K562 (cell line): ENCODE data around the gene ZNF528. TPM values are rescaled to one million over a fixed set of nuclear protein-coding genes. Genes with fewer than 3 reads are reported as not detected.
A peak's percentile ranks its signal among the peaks of the same experiment; 100 is the strongest.

Experiments
- ATAC-seq: fragments of 200-7000 bp; cut with Tn5 transposase; 3 replicates; pipeline ENCODE4 v1.9.1; 2020; ENCODE audit warnings: moderate library complexity
- BruUV-seq: library from RNA; stranded (reverse); fragments of 400-500 nt; replicated peaks from 2 replicates; lab custom pipeline; 2021; lab: Mats Ljungman, UMichigan
- CTCF ChIA-PET: fragments of 300-600 bp; formaldehyde crosslinking; extraction: SDS; loops from one replicate; lab custom pipeline; 2021; ENCODE audit warnings: low intra/inter-chr PET ratio; lab: Yijun Ruan, JAX
- POLR2A ChIA-PET: fragments of 300-600, 350-650 bp; sonication (Branson Sonifier 250); formaldehyde crosslinking; extraction: SDS; loops from one replicate; lab custom pipeline; 2021; ENCODE audit warnings: antibody characterized with exemption, inconsistent platforms; lab: Yijun Ruan, JAX
- DNase-seq, 4 experiments: peaks; one replicate each; pipeline versions ENCODE4 v3.0.0 to v3.0.0-alpha.2; 2011 to 2018; ENCODE audit warnings: low spot score in 3 of 4, mixed read lengths in 3 of 4; ENCODE audit errors: extremely low read depth in 1 of 4
- FAIRE-seq: peaks from 2 replicates; lab custom pipeline; 2011; peaks lifted over from hg19 to GRCh38; lab: Jason Lieb, UNC
- H2AFZ ChIP-seq: 2 replicates; pipeline ENCODE4 v1.6.0; 2011; ENCODE audit warnings: low read depth, low read length, control low read depth, inconsistent platforms
- H3K27ac ChIP-seq: fragments of 200-600 bp; 3 replicates; pipeline ENCODE4 v1.8.0; 2011; ENCODE audit warnings: low read depth, mild to moderate bottlenecking, control low read depth, inconsistent platforms, low read length, moderate library complexity, mixed read lengths; ENCODE audit errors: extremely low read depth
- H3K27me3 ChIP-seq, 2 experiments: fragments of 300-600 bp in 1 of 2; 2 replicates in 1 of 2; 3 replicates in 1 of 2; pipeline versions ENCODE4 v1.6.0 to v1.8.0; 2011; ENCODE audit warnings: inconsistent platforms in 2 of 2, low read length in 2 of 2, mild to moderate bottlenecking in 1 of 2, mixed read lengths in 1 of 2, moderate library complexity in 1 of 2; ENCODE audit not compliant: control insufficient read depth in 2 of 2, insufficient read depth in 2 of 2
- H3K36me3 ChIP-seq: fragments of 300-600 bp; 3 replicates; pipeline ENCODE4 v1.8.0; 2011; ENCODE audit warnings: mild to moderate bottlenecking, low read length, inconsistent platforms; ENCODE audit not compliant: control insufficient read depth, insufficient read depth
- H3K4me1 ChIP-seq, 2 experiments: fragments of 200-600 bp in 1 of 2; replicated peaks in 1 of 2; 2 replicates in 1 of 2; 3 replicates in 1 of 2; pipeline versions ENCODE4 v1.5.1 to v1.8.0; 2011; ENCODE audit warnings: inconsistent platforms in 2 of 2, low read length in 2 of 2, mild to moderate bottlenecking in 1 of 2, mixed read lengths in 1 of 2, moderate library complexity in 1 of 2; ENCODE audit not compliant: control insufficient read depth in 2 of 2, insufficient read depth in 2 of 2
- H3K4me2 ChIP-seq: 2 replicates; pipeline ENCODE4 v1.6.1; 2011; ENCODE audit warnings: low read length, control low read depth, inconsistent platforms, mixed read lengths; ENCODE audit not compliant: insufficient read depth
- H3K4me3 ChIP-seq: fragments of 200-600 bp; sonication (generic), shearing (Covaris generic); 2 replicates; pipeline ENCODE4 v1.5.1; 2016; ENCODE audit warnings: control low read depth, inconsistent platforms
- H3K79me2 ChIP-seq: fragments of 200-600 bp; 3 replicates; pipeline ENCODE4 v1.8.0; 2011; ENCODE audit warnings: low read length, inconsistent platforms; ENCODE audit not compliant: control insufficient read depth, insufficient read depth
- H3K9ac ChIP-seq, 2 experiments: 2 replicates each; pipeline versions ENCODE4 v1.6.0 to v1.6.1; 2011; ENCODE audit warnings: low read depth in 2 of 2, low read length in 2 of 2, control low read depth in 1 of 2, inconsistent platforms in 1 of 2, mild to moderate bottlenecking in 1 of 2, mixed read lengths in 1 of 2; ENCODE audit not compliant: insufficient read depth in 1 of 2
- H3K9me1 ChIP-seq: one replicate; pipeline ENCODE4 v1.6.0; 2011; ENCODE audit warnings: inconsistent platforms, mild to moderate bottlenecking, low read length, moderate library complexity; ENCODE audit not compliant: control insufficient read depth, insufficient read depth
- H3K9me3 ChIP-seq: replicated peaks from 2 replicates; pipeline ENCODE4 v1.5.1; 2011; ENCODE audit warnings: low read depth, low read length, inconsistent platforms; ENCODE audit not compliant: control insufficient read depth, insufficient read depth
- H4K20me1 ChIP-seq: replicated peaks from 2 replicates; pipeline ENCODE4 v1.6.1; 2011; ENCODE audit warnings: low read length, inconsistent platforms, mixed read lengths; ENCODE audit not compliant: control insufficient read depth, insufficient read depth
- CBX1 ChIP-seq: sonication (generic); IDR thresholded peaks from 2 replicates; pipeline ENCODE4 v1.6.1; 2016; ENCODE audit warnings: antibody characterized with exemption, low read depth, mild to moderate bottlenecking
- DIDO1 ChIP-seq: fragments of 450-650 bp; IDR thresholded peaks from 2 replicates; pipeline ENCODE4 v1.6.1; 2016; ENCODE audit warnings: low read depth, missing biosample characterization, missing genetic modification characterization
- EGR1 ChIP-seq: fragments of 450-650 bp; conservative IDR thresholded peaks from 2 replicates; pipeline ENCODE4 v1.6.1; 2017; ENCODE audit warnings: mild to moderate bottlenecking
- GABPA ChIP-seq: fragments of 200-800 bp; sonication (Bioruptor generic); conservative IDR thresholded peaks from 2 replicates; pipeline ENCODE4 v1.6.1; 2016; ENCODE audit warnings: low read depth, missing genetic modification characterization, missing compliant biosample characterization
- NR2C1 ChIP-seq, 2 experiments: fragments of 450-650 bp; IDR thresholded peaks; 2 replicates each; pipeline ENCODE4 v1.6.1; 2017; ENCODE audit warnings: mild to moderate bottlenecking in 2 of 2, antibody characterized with exemption in 1 of 2, inconsistent platforms in 1 of 2, missing compliant biosample characterization in 1 of 2, missing genetic modification characterization in 1 of 2
- PRDM10 ChIP-seq: fragments of 450-650 bp; IDR thresholded peaks from 2 replicates; pipeline ENCODE4 v1.6.1; 2018; ENCODE audit not compliant: partially characterized antibody
- SRSF1 ChIP-seq: fragments of 200-400 bp; formaldehyde crosslinking; IDR thresholded peaks from 2 replicates; pipeline ENCODE4 v1.6.1; 2017; ENCODE audit warnings: mild to moderate bottlenecking, low read depth, low read length, moderate library complexity
- TFAP4 ChIP-seq: sonication (generic); formaldehyde crosslinking; IDR thresholded peaks from 2 replicates; pipeline ENCODE4 v1.8.0; 2022; ENCODE audit warnings: missing genetic modification reagents, mild to moderate bottlenecking, moderate library complexity, borderline replicate concordance
- VEZF1 ChIP-seq: fragments of 200-800 bp; sonication (Bioruptor generic); IDR thresholded peaks from 2 replicates; pipeline ENCODE4 v1.6.1; 2017; ENCODE audit warnings: missing genetic modification characterization, missing compliant biosample characterization
- ZBTB33 ChIP-seq: sonication (generic); formaldehyde crosslinking; IDR thresholded peaks from 2 replicates; pipeline ENCODE4 v1.8.1; 2023; ENCODE audit warnings: mild to moderate bottlenecking, missing genetic modification reagents
- WGBS: fragments of 100-300 bp; shearing (Covaris generic); methylation state at CpG from one replicate; pipeline ENCODE4 v1.1.6; 2016; ENCODE audit warnings: low coverage, mixed read lengths; ENCODE audit not compliant: insufficient coverage; ENCODE audit errors: missing lambda C conversion rate; 5-methylcytosine and 5-hydroxymethylcytosine counted together
- in situ Hi-C: fragments of 300-500 bp; cut with MboI; formaldehyde crosslinking; loops from 4 replicates; pipeline ENCODE4 v1.15.0; 2018; ENCODE audit warnings: inconsistent platforms, mixed read lengths
- intact Hi-C: fragments of 100-400 bp; cut with micrococcal nuclease; formaldehyde crosslinking; loops from 2 replicates; pipeline ENCODE4 v1.14.2; 2022
- polyA plus RNA-seq, 8 experiments: library from polyadenylated mRNA; depleted of rRNA in 4 of 8; stranded (reverse) in 5 of 8; unstranded in 3 of 8; fragments of >200 nt; fragmentation: Nextera tagmentation in 2 of 8; fragmentation: Illumina TruSeq in 1 of 8; extraction: Ambion mirVana in 2 of 8; extraction: Trizol in 1 of 8; gene quantifications; 2 replicates each; pipeline versions ENCODE4 v1.2.1 to v1.2.3, GENCODE V29; 2011 to 2014; ENCODE audit warnings: inconsistent platforms in 1 of 8, missing spikeins in 1 of 8
- total RNA-seq, 7 experiments: library from RNA; depleted of rRNA in 6 of 7; stranded (reverse); fragments of >200 nt in 6 of 7; fragmentation: Illumina TruSeq in 2 of 7; extraction: Trizol in 2 of 7; gene quantifications; 2 replicates each; pipeline versions ENCODE4 v1.2.1 to v1.2.3, GENCODE V29; 2011 to 2021; ENCODE audit warnings: low replicate concordance in 1 of 7

Gene ZNF528
- total and polyA plus RNA-seq, 9 of the 15 experiments (the other 6 are each of a cell fraction or from before 2014, with no cell fraction given): 1.2 to 3.9 (median 2.4) TPM

GRCh38 chr19:52453324-52454094 is 55.9 kb downstream of the ZNF528 start, which contains the start of gene ZNF578:
ZNF578 (plus strand) TSS chr19:52453553; CDS start chr19:52501846, 48,293 bp downstream.
- in situ Hi-C loops (no loop called here), intact Hi-C loops (no loop called here)
- Histone ChIP-seq H3K36me3 (no peaks in the 10 kb centered on the region), H3K9me3 (peaks cover 4% of the 10 kb centered on the region), H2AFZ (peak within 1 kb of the TSS; percentile 59), H3K4me1 (peaks cover 0 to 4% of the 10 kb centered on the region in 2 experiments; a peak in 1 of 5 replicates), H3K27me3 (no peaks in the 10 kb centered on the region), H3K9me1 (no peaks in the 10 kb centered on the region), H3K4me3 (peak within 1 kb of the TSS; percentile 36), H4K20me1 (no peaks in the 10 kb centered on the region), H3K79me2 (no peaks in the 10 kb centered on the region), H3K4me2 (peak within 1 kb of the TSS; percentile 62), H3K9ac (no peak within 1 kb of the TSS), H3K27ac (no peak within 1 kb of the TSS)
- ChIA-PET POLR2A (no interaction called here), CTCF (no interaction called here)
- FAIRE-seq (no peak), ATAC-seq (peak; percentile 83), DNase-seq (peak; percentile 51 to 64 (median 60))
- 15% methylated on average over 42 of the region's 48 CpGs for WGBS
- BruUV-seq: no TSS peak
- TF ChIP-seq ZBTB33 (CRISPR knock-in tag) (no peak), TFAP4 (peak; percentile 51), SRSF1 (0 out of 2 replicates have a peak, but pooled peaks have one; percentile 34), GABPA (tag) (peak; percentile 79), VEZF1 (CRISPR knock-in tag) (peak; percentile 23; the same call in 1 of the 2 replicates), DIDO1 (tag) (0 out of 2 replicates have a peak, but pooled peaks have one; percentile 33), CBX1 (peak; percentile 73; the same call in 1 of the 2 replicates), EGR1 (no peak), NR2C1 (IDR thresholded peaks at IDR 0.05) (peak; percentile 96), NR2C1 (tag; IDR thresholded peaks at IDR 0.05) (peak; percentile 97), PRDM10 (no peak)
